Inferior parietal cortex (tissue), 1 donor: ENCODE results near the gene CCT3.
A peak's percentile ranks its signal among the peaks of the same experiment; 100 is the strongest.
"Not testable (repeated sequence)": the region's sequence is repeated elsewhere in the genome, so short reads cannot be mapped to it uniquely, and the experiment has no call there.

Experiments
- DNase-seq: peaks from one replicate; pipeline ENCODE4 v3.0.0-alpha.2; 2016; ENCODE audit errors: extremely low spot score

The CCT3 gene

DNA sequence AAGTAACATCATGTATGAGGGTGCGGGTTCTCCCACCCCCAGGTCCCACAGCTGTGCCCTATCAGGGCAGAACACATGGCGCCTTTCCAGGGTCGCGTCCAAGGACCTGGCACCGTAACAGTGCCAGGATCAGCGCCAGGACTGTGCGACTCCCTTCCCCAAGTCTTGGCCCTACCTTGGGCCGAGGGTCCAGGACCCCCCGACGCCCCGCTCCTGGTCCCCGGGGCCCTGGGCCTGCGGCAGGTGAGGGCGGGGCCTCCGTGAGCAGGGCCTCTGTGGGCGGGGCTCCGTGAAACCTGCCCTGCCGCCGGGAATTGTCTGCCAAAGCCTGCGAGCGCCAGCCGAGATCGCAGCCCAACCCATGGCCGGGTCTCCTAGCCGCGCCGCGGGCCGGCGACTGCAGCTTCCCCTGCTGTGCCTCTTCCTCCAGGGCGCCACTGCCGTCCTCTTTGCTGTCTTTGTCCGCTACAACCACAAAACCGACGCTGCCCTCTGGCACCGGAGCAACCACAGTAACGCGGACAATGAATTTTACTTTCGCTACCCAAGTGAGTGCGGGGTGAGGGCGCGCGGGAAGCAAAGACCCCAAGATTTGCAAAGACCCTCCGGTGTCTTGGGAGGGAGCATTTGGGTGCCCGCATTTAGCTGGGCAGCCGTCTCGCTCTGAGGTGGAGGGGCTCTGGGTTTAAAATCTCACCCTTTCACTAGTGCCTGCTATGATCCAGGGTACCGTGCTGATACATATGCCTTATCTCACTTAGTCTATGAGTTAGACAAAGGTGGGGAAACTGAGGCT is 31.0 kb upstream of the CCT3 start, which contains the start of gene RHBG:
Gene RHBG (plus strand): TSS at position 323 of the 796 bp plus-strand sequence. CDS start 39 bp downstream, at position 362.
- no peak for DNase-seq

DNA sequence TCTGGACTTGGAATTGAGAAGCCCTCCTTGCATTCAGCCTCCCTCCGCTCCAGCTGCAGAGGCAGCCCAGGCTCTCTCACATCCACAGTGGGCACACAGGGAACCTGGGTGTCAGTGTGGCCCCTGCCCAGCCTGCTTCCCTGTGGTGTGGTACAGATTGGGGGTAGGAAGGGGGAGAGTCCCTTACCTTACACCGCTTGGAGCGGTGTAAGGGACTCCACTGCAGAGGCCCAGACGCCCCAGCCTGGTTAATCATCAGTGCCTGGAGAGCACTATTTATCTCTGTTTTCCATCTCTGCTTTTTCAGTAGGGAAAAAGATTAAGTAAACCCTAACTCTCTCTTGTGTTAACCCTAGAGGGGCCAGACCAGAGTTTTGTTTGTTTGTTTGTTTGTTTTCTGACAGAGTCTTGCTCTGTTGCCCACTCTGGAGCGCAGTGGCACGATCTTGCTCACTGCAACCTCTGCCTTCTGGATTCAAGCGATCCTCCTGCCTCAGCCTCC is 30.1 kb upstream of the CCT3 start:
- no peak for DNase-seq

DNA sequence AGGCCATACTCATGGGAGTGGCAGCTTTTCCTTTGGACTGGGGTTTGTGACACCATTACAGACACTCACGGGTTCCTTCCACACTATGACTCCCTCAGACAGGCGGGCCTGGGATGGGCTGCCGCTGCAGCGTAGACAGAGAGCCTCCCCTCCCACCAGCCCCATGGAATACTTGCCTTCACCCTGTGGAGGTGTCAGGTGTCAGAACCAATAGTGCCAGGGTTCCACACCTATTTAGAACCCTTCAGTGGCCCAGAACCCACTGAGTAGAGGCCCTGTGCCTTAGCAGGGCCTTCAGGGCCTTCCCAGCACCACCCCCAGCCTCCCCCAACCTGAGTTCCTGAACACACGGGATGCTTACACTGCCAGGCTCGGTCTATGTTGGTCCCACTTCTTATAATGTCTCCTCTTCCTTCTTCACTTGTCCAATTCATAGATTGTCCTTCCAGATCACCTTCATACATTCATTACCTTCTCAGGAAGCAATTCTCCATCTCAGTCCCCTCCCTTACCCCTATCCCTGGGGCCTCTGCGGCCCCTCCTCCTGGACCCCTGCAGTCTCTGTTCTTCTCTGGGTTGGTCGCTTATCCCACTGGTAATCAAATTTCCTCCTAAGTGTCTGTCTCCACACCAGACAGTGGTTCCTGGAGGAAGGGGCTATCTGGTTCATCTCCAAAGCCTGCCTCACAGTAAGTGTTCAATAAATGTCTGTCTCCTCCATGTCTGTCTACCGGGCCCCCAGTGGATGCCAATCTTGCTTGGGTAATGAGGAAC is 29.5 kb upstream of the CCT3 start:
- DNase-seq: no peak

DNA sequence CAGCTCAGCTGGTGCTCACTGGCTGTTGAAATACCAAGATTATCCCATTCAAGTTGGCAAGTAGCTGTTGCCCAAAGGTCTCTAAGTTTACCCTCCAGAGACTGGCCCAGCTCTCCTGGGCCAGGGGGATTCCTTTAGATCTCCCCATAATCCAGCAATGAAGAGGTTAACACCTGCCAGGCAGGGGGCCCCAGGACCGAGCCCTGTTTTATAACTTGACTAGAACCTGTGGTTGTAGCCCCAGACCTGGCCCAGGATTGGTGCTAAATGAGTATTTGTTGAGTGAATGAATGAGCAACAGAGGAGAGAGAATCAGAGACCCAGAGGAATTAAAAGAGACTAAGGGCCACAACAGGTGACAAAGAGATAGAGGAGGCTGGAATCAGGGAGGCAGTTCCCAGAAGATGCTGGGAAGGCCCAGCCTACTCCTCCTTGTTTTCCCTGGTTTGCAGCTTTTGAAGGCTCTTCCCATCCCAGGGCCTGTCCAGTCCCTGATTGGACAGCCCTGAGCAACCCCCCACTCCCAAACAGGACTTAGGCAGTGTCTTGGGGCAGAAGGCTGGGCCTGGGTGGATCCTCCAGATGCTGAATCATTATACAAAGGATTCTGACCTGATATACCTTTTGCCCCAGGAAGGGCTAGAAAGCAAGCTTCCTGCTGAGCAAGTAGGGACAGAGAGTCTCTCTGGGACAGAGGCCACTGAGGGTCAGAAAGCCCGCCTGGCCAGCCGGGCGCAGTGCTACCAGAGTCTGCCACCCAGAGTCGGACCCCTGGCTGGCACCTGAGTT is 28.5 kb upstream of the CCT3 start:
- DNase-seq: no peak

DNA sequence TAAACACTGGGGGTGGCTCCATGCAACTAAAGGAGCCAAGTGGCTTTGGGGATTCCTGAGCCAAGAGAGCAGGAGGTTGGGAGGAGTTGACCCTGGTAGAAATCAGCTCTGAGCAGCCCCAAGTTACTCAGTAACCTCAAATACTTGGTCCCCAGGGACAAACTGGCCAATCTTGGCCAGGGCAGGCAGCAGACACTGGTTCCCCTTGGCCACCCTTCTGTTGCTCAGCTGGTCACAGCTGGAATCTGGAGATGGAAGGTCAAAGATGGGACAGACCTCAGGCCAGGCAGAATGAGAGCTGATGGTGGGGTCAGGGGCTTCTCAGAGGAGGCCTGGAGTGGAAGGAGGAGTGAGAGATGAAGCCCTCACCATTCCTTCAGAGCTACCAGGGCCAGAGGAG is 27.7 kb upstream of the CCT3 start:
- DNase-seq: no peak

DNA sequence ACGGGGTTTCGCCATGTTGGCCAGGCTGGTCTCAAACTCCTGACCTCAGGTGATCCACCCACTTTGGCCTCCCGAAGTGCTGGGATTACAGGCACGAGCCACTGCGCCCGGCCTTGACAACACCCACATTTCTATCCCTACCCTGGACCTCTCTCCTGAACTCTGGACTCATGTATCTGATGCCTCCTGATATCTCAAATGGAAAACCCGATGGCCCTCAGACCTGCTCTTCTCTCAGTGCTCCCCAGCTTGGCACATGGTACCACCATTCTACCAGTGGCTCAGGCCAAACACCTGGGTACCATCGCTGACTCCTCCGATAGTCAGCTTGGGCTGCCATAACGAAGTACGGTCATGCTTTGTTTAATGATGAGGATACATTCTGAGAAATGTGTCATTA is 22.4 kb upstream of the CCT3 start:
- DNase-seq: no peak

DNA sequence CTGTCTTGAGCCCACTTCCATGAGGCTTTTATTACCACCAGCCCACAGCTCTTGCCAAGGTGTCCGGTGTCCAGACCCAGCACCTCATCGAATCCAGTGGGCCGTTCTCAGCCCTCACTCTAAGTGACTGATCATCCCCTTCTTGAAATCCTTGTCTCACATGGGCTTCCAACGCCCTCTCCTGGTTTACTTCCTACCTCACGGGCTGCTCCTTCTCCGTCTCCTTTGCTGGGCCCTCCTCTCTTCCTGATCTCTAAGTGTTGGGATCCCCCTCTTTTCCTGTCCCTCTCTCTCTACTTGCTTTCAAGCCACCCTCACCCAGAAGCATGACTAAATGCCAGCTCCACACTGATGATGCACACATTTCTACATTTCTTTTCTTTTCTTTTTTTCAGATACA is 21.9 kb upstream of the CCT3 start:
- no peak for DNase-seq

DNA sequence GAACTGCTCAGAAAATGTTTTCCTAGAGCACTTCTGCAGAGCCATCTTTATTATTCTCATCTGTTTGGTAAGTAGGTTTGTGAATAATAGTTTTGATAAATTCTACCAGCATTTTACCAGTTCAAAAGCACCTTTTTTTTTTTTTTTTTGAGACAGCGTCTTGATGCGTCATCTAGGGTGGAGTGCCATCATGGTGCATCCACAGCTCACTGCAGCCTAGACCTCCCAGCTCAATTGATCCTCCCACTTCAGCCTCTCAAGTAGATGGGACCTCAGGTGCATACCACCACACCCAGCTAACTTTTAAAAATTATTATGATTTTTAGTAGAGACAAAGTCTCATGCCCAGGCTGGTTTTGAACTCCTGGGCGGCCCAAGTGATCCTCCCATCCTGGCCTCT is 21.2 kb upstream of the CCT3 start:
- no peak for DNase-seq

DNA sequence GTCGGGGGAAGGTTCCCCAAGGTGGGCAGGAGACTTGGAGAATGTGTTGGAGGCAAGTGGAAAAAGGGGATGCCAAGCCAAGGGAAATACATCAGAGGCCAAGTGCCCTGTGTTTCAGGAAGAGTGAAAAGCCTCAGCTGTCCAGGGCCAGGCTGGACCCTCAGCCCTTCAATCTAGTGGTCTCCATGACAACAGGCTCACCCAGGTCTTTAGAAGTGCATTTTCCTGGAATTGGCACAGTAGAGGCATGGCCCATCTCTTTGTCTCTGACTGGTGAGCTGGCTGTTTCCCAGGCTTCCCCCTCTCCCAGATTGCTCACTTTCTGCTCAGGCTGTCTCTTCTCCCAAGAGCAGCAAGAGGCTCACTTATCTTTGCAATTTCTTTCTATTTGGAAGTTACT is 20.5 kb upstream of the CCT3 start:
- no peak for DNase-seq

DNA sequence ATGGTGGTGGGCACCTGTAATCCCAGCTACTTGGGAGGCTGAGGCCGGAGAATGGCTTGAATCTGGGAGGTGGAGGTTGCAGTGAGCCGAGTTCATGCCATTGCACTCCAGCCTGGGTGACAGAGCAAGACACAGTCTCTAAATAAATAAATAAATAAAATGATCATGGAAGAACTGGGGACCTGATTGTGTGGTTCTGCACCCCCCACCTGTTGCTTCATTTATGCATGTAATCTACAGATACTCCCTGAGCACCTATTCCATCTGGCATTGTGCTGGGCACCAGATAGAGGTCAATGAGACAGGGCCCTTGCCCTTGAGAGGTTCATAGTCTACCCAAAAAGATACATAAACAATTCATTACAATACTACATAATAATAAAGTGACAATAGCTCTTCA is 19.9 kb upstream of the CCT3 start:
- no peak for DNase-seq

DNA sequence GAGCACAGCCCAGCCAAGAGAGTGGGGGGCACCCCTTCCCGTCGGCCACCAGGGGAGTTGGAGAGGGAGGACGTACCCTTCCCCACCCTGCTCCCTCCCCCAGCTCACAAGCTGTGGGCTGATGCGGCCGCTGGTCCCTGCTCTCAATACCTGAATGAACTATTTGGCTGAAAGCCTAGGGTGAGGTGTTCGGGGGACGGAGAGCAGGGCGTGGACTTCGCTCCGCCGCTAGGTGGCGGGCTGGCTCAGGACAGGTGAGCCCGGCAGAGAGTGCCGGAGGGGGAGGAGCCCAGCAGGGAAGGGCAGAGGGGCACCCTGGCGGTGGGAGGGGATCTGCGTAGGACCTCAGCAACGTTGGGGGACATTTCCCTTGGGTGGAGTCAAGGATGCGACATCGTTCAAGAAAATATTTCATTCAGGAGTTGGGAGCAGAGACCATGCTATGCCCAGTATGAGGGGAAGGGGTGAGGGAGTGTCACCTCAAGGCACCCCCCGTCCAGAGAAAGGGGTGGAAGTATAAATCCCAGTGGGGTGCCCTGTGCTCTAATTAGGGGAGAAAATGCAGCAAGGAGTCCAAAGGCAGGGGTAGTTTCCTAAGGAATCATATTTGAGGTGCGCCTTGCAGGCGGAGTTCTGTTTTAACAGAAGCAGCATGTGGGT is 18.9 kb upstream of the CCT3 start:
- DNase-seq: peak; percentile 17

DNA sequence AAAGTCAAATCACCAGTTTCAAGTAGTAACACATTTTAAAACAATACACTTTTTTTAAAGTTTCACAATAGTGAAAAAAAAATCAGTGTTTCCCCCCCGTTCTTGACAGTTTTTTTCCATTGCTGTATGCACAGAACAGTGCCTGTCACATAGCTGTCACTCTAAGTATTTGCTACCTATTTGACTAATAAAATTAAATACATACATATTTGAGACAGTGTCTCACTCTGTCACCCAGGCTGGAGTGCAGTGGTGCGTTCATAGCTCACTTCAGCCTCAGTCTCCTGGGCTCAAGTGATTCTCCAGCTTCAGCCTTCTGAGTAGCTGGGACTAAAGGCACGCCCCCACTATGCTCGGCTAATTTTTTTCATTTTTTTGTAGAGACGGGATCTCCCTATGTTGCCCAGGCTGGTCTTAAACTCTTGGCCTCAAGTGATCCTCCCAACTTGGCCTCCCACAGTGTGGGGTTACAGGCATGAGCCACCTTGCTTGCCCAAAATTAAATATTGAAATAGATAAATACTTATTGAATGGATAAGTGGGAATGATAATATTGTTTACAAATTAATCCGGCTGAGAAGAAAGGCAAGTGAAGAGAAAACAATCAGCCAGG is 18.3 kb upstream of the CCT3 start:
- DNase-seq: no peak

DNA sequence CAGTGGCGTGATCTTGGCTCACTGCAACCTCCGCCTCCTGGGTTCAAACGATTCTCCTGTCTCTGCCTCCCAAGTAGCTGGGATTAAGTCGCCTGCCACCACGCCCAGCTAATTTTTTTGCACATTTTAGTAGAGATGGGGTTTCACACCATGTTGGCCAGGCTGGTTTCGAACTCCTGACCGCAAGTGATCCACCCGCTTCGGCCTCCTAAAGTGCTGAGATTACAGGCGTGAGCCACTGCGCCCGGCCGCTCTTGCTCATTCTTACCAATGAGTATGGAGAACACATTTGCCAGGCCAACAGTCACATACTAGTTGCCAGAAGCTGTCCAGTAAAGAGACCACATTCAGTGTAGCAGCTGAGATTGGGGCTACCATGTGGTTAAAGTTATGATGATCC is 14.4 kb upstream of the CCT3 start:
- not testable (repeated sequence) for DNase-seq

DNA sequence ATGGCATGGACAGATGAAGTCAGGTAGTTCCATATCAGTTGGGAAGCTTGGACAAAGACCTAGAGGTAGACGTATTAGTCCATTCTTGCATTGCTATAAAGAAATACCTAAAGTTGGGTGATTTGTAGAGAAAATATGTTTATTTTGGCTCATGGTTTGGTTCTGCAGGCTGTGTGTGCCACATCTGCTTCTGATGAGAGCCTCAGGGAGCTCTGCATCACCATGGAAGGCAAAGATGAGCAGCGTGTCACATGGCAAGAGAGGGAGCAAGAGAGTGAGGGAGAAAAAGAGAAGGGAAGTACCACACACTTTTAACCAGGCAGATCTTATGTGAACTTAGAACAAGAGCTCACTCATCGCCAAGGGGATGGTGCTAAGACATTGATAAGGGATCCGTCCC is 9.2 kb upstream of the CCT3 start:
- DNase-seq: no peak

DNA sequence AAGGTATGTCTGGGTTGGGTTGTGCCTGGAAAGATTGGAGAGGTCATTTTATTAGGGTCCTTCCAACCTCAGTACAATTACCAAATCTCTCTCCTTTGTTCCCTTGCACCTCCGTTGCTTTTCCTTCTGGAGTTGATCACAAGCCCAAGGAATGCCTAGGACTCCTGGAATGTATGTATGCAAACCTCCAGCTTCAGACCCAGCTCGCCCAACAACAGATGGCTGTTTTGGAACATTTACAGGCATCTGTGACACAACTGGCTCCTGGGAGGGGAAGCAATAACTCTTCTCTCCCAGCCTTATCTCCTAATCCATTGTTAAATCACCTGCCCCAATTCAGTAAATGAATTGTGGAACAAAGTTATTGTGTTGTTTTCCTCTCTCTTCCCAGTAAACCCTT is 8.5 kb upstream of the CCT3 start:
- DNase-seq: no peak

DNA sequence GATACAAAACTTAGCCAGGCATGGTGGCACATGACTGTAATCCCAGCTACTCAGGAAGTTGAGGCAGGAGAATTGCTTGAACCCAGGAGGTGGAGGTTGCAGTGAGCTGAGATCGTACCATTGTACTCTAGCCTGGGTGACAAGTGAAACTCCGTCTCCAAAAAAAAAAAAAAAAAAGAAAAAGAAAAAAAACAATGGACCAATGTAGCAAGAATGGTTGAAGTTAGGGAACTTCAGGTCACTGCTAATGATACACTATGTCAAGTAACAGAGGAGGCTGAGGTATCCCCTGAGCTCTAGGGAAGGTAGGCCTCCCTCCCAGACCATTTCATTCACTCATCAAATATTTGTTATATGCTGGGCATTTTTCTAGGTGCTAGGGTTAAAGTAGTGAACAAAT is 7.9 kb upstream of the CCT3 start:
- DNase-seq: not testable (repeated sequence)

DNA sequence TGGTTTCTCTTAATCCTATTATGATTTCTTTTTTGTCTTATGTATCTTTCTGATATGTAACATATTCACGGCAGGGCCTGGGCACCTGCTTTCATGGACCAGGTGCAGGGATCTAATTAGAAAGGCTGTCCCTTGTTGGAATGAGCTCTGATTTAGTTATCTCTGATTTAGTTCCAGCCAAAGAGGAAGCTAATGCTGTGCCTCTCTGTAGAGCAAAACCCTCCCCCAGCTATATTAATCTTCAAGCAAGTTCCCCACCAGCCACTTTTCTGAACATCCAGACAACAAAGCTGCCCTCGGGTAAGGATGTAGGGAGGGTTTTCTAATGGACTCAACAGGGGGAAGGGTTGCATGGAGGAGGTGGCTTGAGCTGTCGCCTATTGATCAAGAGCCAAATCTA is 6.3 kb upstream of the CCT3 start:
- no peak for DNase-seq

DNA sequence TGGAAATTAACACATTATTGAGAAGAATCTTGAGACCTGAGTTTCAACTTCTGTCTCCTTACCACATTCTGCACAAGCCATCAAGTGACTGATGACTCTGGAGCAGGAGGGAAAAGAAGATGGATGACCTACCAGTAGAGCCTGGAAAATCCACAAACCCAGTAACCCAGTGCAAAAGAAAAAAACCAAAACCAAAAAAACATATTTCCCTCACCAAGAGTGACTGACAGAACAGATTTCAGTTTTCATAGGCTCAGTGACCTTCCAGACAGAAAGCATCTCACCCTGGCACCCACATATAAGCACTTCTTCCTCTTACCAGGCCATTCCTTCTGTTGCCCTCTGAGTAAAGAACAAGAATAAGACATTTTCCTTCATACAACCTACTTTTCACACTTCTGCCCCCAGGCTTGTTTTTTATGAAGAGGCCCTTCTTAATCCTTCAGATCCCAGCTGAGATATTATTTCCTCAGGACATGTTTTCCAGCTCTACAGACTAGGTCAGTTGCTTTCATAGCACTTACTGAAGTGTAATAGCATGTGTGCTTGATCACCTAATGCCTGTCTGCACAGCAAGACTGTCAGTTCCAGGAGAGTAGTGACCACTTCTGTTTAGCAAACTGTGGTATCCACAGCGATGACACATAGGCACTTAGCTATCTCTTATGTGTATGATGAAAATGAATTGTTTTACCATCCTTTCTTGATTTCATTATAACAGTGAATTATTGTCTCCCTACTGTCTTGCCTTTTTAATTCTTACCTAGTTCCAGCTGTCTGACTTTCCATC is 4.3 kb upstream of the CCT3 start:
- DNase-seq: no peak

DNA sequence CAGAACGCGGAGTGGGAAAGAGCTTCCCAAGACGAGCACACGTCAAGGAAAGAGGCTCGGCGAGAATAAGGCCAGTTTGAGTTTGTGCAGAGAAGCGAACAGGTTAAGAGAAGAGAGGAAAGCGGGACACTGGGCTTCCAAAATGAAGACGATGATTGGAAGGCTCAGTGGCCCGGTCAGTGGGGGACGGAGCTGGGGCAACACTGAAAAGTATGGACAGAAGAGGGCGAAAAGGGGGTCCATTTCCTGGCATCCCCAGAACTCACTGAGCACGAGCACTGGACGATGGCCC is 258 bp downstream of the CCT3 start:
- DNase-seq: no peak

DNA sequence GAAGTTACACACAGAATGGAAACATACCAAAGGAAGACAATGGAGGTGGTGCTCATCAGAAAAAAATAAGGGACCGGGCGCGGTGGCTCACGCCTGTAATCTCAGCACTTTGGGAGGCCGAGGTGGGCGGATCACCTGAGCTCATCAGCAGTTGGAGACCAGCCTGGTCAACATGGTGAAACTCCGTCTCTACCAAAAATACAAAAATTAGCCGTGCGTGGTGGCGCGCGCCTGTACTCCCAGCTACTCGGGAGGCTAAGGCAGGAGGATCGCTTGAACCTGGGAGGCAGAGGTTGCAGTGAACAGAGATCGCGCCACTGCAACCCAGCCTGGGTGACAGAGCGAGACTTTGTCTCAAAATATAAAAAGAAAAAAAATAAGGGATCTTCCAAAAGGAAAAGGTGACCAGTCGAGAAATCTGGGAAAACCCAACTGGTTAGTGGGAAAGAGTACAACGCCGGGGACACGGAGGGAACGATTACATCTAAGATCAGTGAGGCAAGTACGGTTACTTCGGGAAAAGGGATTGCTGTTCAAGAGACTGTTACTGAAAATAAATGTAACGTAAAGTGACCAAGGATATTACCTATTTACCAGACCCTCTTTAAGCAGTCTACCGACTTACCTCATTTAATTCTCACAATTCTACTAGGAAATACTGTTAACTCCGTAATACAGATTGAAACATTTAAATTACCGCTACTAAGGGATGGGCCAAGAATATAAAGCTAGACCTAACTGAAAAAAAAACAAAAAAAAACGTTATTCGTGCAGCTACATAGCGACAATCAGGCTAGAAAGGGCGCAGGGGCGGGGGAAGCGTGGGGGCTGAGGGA is 822 bp downstream of the CCT3 start:
- no peak for DNase-seq
